ENCODE results near the gene MEI1.
A peak's percentile ranks its signal among the peaks of the same experiment; 100 is the strongest.
"Not testable (repeated sequence)": the region's sequence is repeated elsewhere in the genome, so short reads cannot be mapped to it uniquely, and the experiment has no call there.

The MEI1 gene

DNA sequence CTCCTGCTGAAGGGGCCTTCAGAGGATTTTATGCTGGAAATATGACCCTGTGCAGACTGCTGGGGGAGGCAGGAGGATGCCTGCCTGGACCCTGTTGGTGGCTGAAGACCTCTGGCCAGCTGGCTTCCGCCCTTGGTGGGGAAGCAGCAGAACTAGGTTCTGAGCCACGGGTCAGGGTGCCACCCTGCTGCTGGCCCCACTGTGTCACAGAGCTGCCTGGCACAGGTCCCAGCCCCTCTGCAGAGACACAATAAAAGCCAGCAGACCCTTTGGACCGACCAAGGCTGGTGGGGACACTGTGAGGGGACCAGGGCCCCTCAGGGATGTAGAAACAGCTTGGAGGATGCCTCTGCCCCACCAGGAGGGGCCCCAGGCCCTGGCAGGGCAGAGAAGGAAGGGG lies 126.7 kb downstream of the MEI1 start:
- DNase-seq: no peak

DNA sequence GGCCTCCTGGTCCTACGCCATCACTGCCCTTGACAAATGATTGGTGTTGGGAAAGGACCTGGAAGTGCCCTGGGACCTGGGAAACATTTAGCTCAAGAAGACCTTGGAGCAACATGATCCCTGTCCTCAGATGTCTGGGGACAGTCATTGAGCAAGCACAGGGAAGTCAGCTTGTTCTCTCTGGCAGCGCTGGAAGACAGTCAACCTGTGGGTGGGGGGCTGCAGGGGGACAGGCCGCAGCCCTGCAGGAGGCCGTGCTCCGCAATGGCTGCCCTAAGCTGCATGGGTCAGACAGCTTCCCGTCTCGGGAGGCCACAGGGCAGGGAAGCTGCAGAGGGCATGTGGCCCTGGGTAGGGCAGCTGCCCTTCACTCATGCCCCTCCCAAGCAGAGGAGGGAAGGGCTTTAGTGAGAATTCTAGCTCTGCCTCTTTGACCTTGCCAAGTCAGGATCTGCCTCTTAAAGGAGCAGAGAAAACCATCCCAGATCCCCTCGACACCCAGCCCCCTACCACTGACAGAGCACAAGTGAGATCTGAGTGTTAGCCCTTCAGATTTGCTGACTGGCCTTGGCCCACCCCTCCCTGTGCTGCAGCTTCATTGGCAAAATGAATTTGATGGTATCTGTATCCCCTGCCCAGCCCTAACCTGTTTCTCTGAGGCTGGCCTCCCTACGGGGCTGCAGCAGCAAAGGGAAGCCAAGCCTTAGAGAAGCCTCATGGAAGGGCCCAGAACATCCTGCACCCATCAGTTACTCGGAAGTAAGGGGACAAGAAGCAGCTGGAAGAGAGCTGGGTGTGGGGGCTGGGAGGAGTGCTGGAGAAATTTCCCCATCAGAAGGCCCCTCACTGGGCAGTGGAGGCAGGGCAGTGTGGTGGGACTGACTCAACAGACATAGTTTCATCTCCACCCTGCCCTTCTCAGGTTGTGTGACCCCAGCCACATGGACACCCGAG lies 127.4 kb downstream of the MEI1 start:
- DNase-seq: no peak

DNA sequence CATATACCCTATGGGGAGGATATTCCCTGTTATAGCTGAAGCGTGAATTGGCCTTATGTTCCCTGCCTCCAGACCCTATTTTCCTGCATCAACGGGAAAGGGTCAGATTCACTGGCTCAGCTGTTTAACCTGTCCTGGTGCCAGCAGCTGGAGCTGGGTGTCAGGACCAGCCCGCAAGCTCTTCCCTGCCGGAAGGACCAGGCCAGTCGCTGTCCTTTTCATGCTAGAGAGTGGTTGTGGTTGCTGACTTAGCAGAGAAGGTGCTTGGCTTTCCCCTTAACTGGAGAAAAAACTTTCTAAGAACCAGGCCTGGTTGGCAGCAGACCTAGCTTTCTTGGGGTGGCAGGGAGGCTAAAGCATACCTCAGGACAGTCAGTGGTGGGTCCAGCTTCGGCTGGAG lies 128.4 kb downstream of the MEI1 start:
- no peak for DNase-seq

DNA sequence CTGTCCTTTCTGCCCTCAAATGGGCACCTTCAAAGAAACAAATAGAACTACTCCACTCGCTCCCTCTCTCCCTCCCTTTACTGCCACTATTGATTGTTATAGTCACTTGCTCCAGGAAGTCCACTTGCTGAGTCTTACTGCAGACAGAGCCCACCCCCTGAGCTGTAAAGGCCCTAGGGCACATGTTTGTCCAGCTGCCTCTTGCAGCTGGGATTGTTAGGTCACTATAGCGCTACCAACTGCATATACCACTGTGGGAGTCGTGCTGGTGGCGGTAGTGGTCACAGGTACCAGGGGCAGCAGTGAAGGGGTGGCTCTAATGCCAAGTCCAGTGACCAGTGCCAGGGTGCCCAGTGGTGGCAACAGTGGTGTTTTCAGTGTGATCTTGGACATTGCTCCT lies 129.2 kb downstream of the MEI1 start:
- DNase-seq: no peak

DNA sequence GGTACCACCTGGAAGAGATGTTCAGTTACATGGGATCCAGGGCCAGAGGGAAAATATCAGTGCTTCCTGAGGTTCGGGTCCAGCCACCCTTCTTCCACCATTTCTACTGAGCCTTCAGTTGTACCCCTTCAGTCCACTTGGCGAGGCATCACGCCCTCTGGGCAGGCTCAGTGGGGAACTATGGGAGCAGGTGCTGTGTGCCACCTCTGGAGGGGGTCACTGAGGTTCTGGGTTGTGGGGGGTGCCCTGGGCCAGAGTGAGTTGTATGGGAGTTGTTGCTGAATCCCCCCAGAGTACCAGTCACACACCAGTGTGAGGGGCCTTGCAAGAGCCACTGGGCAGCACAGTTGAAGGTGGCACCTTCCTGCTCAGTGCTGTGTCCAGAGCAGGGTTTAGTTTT lies 130.9 kb downstream of the MEI1 start:
- no peak for DNase-seq

DNA sequence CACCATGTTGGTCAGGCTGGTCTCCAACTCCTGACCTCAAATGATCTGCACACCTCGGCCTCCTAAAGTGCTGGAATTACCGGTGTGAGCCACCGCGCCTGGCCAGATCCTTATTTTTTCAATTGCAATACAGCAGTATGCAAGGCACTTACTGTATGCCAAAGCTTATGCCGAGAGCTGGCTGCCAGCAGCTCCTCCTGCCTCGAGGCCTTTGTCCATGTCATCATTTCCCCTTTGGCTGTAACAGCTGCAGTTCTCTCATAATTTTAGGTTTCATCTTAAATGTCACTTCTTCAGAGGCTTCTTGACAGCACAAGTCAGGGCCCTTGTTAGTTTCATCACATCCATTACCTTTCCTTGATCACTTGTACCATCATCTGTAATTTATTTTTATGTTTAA lies 132.1 kb downstream of the MEI1 start:
- DNase-seq: no peak

DNA sequence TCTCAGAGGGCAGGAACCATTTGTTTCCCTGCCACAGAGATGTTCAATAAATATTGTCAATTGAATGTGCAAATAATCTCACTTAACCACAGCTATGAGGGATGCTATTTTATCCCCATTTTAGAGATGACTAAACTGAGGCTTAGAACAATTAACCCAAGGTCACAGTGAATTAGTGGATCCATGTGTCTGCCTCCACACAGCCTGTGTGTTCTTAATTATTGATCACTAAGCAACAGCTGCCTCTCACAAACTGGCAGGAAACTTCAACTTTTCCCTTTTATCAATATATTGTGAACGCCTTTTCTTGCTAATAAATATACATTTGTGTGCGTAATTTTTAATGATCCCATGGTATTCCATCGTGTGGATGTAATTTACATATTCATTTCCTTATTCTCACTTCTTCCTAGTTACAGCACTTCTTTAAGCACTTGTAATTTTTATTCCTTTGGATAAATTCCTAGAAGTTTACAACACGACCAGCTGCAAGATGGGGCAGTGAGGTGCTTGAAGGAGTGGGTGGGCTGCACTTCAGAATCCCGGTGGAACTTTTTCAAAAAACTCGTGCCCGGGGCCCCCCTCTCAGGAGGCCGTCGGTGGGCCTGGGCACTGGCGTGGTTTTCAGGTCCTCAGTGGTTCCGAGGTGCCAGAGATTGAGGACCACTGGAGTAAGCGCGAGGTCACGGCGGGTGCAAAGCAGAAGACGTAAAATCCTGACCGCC lies 132.7 kb downstream of the MEI1 start:
- DNase-seq: no peak

DNA sequence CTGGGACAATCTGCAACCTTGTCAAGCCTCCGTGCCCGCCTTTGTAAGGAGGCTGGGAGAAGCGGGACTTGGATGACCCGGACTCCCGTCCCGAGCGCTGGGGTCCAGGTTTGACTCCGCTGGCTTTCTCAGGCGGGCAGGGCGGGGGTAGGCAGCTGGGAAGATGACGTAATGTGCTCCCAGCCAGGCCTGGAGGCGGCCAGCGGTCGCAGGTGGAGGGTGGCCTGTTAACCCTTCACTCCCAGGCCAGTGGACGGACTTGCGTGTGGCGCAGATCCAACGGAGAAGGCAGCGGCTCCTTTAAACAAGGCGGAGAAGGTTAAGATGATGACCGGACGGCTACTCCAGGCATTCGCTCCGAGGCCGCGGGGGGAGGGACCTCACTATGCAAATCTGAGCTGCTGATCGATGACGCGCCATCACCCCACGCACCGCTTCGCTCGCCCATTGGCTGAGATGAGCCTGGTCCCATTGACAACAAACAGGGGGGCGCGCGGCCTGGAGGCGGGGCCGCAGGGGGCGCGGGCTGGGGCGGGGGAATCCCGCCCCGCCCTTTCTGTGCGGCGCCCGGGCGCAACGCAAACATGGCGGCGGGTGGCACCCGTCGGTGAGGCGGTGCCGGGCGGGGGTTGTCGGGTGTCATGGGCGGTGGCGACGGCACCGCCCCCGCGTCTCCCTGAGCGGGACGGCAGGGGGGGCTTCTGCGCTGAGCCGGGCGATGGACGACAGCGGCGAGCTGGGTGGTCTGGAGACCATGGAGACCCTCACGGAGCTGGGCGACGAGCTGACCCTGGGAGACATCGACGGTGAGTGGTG lies 133.5 kb downstream of the MEI1 start, which contains the start of gene SREBF2:
TSS of gene SREBF2 (plus strand) at position 553 of the 816 bp plus-strand sequence. CDS start at position 719, 166 bp downstream.
- peak; percentile 99 for DNase-seq

DNA sequence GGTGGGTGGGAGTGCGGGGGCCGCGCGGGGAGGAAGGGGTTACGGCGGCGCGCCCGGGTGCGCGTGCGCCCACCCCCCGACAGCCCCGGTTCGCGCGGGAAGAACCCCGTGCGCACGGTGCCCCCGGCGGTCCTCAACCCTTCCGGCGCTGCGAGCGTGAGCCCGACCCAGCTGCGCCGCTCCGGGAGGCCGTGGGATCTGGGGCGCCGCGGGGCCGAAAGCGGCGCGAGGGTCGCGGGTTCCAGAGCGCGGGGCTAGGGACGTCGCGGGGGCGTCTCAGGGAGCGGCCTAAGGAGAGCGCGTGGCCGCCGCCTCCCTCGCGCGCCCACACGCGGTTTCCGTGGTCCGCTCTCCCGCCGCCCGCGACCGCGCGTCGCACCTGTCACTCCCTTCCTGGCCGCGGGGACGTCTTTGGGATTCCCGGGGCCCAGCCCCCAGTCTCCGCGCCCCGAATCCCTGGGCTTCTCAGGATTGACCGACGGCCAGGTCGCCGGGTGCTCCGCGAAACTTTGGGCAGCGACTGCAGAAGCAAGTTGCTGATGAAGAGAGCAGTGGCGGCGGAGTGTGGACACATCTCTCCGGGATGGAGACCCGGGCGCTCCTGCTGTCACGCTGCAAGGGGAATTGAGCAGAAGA lies 134.2 kb downstream of the MEI1 start:
- DNase-seq: peak; percentile 58

DNA sequence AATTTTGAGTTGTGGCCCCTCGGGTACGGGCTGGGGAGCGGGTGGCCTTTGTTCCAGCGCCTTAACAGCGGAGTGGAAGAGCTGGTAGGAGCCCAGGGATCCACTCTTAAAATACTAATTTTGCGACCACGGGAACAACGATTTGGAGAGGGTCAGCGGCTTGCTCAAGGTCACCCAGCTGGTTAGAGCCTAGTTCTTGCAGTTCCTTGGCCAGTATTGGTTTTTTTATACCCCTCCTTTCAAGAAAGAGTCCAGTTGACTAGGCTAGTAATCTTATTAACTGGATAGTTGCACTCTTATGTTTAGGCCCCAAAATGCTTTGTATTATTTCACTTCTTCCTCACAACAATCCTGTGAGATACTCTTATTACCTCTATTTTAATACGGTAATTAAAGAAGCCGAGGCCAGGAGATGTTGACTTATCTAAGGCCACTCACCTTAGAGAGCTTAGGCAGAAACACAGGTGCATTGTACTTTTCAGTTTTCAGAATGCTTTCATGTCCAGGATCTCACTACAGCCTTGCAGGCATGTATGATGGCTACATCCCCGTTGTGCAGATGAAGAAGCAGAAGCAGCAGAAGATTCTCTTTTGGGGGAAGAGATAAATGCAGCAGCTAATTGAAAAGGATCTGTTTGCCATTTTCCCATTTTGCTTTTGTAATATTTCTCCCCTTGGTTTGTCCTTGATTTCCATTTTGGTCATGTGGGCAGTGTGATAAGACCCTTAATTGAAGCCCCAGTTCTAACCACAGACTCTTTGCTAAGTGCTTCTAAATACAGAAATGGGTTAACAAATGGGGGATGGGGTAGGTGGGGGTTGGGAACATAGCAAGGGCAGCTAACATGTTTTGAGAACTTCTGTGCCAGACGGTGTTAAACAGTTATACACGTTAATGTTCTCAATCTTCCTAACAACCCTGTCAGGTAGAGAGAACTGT lies 135.0 kb downstream of the MEI1 start:
- DNase-seq: no peak

DNA sequence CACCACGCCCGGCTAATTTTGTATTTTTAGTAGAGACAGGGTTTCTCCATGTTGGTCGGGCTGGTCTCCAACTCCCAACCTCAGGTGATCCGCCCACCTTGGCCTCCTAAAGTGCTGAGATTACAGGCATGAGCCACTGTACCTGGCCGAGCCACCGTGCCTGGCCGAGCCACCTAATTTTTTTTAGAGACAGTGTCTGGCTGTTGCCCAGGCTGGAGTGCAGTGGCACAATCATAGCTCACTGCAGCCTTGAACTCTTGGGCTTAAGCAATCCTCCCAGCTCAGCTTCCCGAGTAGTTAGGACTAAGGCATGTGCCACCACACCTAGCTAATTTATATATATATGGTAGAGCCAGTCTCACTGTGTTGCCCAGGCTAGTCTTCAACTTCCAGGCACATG lies 136.2 kb downstream of the MEI1 start:
- DNase-seq: not testable (repeated sequence)

DNA sequence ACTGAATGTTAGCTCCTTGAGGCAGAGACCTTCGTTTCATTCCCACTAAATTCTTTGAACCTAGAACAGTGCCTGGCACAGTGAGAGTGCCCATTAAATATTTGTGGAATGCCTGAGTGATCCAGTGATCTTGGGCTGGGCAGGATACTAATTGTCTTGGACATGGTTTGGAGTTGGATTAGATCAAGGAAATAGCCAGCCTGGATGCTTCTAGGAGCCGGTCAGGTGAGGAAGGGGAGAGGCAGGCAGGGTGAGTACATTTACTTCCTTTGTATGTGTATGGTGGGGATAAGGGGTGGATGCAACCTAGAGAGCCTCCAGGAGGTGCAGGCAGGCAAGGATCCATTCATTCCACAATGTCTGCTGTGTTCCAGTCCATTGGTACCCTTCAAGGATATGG lies 137.2 kb downstream of the MEI1 start:
- no peak for DNase-seq

DNA sequence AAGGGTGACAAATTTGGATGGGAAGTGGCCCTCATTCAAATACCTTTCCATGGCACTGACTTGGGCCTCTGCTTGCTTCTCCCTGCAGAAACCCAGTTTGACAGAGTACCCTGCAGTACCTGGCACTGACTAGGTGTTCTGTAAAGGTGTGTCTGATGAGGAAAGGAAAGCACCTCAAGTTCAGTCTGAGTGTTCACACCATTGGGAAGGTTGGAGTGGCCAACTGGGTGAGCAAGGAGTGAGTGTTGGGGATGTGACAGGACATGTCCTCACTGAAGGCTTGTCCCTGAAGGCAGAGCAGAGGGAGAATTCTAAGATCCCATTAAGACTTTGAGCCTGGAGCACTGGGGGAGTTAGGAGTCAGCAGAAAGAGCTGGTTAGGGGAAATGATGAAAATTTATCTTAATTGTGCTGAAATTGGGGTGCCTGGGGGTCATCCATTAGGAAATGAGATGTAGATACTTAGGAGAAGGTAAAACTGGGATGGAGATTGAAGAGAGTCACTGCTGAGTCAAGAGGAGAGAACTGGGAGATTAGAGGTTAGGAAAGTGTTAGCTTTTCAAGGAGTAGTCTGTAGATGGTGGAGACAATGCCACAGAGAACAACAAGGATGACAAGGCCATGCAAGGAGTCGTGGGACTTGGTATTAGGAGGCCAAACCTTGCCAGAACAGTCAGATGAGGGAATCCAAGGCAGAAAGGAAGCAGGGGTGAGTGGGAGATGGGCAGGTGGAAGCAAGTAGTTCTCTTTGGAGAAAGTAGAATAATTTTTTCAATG lies 139.7 kb downstream of the MEI1 start:
- DNase-seq: no peak

DNA sequence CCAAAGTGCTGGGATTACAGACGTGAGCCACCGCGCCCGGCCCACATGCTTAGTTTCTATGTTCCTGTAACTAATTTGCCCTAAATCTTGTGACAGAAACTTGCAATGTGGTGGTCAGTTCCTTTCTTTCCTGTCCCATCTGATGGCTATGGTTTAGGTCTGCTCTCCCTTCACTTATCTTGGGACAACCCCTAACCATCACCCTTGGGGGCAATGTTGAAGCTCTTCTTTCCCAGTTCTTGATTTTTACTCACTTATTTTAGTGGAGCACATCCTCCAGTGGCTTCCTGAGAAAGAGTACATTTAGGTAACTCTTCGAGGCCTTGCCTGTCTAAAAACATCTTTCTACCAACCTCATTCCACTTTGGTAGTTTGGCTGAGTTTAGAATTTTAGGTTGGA lies 140.9 kb downstream of the MEI1 start:
- no peak for DNase-seq

DNA sequence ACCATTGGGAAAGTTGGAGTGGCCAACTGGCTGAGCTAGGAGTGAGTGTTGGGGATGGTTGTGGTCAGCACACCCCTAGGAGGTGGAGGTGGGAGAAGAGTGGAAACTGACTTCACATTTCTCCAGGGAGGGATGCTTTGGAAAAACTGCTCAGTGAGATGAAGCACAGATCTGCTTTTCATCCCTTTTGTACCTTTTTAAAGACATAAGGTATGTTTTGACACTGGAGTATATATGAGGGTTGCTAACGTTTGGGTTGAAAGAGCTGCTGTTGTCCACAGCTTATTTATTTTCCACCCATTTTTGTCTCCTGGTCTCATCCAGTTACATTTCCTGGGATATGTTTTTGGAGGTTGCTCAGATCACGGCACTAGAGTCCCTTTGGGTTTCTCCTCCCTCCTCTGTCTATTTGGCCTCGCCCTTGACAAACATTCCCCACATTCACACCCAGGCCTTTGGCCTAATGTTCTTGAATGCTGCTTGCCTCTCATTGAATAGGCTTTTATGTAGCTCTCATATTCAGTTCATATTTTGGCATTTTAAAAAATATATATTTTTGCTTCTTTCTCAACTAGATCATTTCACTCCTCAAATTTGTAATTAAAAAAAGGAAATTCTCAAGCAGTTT lies 141.9 kb downstream of the MEI1 start:
- DNase-seq: no peak

DNA sequence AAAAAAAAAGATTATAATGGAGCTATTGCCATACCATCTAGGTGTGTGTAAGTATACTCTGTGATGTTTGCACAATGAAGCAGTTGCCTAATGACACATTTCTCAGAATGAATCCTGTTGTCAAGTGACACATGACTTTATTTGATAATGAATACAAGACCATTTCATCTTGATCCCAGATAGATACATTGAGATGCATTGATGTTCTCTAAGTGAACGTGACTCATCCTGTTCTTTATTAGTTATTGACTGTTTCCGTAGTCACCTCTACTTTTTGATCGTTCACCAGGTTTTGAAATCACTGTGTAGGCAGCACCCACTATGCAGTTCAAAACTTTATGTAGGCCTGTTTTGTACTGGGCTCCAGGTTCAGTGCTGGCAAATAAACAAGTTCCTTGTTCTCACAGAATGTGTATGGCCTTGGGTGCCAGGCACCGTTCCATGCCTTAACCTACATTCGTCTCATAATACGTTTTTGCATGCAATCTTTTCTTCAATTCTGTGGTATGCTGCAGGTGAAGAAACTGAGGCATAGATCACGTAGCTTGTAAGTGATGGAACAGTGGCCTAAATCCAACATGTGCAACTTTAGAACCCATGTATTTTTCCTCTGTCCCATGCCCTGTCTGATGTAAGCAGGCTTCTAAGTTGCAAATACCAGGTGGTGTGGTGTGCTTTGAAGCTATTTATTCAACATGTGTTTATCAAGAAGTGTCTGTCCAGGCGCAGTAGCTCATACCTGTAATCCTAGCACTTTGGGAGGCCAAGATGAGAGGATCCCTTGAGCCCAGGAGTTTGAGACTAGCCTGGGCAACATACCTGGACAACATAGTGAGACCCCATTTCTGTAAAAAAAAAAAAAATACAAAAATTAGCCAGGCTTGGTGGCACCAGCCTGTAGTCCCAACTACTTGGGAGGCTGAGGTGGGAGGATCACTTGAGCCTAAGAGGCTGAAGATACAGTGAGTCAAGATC lies 144.0 kb downstream of the MEI1 start:
- peak; percentile 42 for DNase-seq

DNA sequence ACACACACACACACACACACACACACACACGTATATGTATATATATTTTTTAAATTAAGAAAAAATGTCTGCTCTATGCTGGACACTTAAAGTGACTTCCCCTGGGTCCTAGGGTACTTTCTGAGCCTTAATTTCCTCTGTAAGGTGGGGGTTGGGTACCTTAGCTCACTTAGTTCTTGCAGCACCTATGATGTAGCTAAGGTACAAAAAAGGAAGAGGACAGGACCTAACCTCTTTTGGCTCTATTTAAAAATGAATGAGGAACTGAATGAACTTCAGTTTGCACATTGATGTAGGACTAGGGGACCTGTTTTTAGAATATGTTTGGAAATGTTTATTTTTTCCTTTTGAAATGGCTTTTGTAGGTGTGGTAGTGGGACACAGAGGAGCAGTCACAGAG lies 144.7 kb downstream of the MEI1 start:
- no peak for DNase-seq

DNA sequence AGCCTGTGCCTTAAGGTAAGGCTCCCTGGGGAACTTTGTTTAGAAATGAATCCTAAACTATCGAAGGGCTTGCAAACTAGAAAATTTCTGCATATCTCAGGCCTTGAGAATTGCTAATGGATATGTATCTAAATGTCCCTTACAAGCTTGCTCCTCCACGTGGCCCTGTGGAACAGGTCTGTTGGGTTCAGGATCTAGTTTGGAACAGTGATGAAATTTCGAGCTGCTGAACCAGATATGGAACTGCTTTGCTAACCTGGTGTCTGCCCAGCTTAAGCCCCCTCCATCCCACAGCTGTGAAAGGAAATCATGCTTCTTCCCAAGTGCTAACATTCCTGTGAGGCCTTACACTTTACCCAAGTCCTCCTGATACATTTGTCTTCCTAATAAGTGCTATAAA lies 145.2 kb downstream of the MEI1 start:
- DNase-seq: no peak
